D341Med (cell line): ENCODE measurements around the gene TSPY9.
"Not testable (repeated sequence)": the region's sequence is repeated elsewhere in the genome, so short reads cannot be mapped to it uniquely, and the experiment has no call there.

ENCODE experiments used
- DNase-seq: peaks from one replicate; pipeline ENCODE4 v3.0.0; 2012; ENCODE audit warnings: low spot score

The TSPY9 gene, protein sequence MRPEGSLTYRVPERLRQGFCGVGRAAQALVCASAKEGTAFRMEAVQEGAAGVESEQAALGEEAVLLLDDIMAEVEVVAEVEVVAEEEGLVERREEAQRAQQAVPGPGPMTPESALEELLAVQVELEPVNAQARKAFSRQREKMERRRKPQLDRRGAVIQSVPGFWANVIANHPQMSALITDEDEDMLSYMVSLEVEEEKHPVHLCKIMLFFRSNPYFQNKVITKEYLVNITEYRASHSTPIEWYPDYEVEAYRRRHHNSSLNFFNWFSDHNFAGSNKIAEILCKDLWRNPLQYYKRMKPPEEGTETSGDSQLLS

DNA sequence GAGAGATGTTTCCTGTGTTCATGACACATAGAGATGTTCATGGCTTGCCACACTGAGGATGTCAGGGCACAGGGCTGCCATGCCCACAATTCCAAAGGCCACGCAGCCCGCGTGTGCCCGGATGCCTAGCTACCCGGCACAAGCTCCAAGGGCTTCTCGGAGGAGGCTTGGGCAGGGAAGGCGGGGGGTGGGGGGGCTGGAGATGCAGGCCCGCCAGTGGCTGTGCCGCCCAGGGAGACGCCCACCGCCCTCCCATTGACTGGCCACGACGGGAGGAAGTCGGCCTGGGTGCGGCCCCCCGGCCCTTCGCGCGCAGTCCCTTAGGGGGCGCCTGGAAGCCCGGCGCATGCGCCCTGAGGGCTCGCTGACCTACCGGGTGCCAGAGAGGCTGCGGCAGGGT lies at the start of gene TSPY9:
Gene TSPY9 (plus strand): TSS at position 301 of the 400 bp plus-strand sequence. CDS start 46 bp downstream, at position 347.
- DNase-seq, result not testable (repeated sequence)

DNA sequence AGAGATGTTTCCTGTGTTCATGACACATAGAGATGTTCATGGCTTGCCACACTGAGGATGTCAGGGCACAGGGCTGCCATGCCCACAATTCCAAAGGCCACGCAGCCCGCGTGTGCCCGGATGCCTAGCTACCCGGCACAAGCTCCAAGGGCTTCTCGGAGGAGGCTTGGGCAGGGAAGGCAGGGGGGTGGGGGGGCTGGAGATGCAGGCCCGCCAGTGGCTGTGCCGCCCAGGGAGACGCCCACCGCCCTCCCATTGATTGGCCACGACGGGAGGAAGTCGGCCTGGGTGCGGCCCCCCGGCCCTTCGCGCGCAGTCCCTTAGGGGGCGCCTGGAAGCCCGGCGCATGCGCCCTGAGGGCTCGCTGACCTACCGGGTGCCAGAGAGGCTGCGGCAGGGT lies 20.4 kb upstream of the TSPY9 start, which contains the start of gene TSPY1:
Gene TSPY1 (plus strand): TSS at position 301 of the 400 bp plus-strand sequence. CDS start 46 bp downstream, at position 347.
- not testable (repeated sequence) for DNase-seq

DNA sequence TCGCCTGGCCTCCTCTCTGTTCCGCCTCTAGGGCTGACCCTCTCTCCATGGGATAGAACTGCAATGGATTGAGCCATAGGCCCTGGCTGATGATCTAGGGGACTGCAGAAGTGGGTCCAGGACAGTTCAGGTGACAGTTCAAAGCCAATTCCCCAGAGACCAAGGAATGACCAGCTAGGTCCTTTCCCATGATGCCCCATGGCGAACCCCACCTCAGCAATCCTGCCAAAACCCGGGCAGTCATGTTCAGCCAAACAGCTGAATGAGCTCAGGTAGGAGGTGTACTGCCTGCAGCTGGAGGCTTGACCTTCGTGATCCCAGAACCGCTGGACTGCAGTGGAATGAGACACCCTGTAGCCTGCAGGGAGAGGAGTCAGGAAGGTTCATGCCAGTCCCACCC lies 17.3 kb downstream of the TSPY9 start:
- DNase-seq, result not testable (repeated sequence)

DNA sequence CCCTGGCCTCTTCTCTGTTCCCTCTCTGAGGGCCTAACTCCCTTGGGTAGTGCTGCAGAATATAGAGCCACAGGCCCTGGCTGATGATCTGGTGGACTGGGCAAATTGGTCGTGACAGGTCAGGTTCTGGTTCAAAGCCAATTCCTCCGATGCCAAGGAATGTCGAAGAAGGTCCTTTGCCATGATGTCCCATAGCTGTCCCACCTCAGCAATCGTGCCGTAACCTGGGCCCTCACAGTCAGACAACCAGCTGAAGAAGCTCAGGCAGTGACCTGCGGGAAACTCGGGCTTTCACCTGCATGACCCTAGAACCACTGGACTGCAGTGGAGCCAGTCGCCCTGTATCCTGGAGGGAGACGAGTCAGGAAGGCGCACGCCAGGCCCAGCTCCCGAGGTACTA lies 29.2 kb downstream of the TSPY9 start:
- not testable (repeated sequence) for DNase-seq

DNA sequence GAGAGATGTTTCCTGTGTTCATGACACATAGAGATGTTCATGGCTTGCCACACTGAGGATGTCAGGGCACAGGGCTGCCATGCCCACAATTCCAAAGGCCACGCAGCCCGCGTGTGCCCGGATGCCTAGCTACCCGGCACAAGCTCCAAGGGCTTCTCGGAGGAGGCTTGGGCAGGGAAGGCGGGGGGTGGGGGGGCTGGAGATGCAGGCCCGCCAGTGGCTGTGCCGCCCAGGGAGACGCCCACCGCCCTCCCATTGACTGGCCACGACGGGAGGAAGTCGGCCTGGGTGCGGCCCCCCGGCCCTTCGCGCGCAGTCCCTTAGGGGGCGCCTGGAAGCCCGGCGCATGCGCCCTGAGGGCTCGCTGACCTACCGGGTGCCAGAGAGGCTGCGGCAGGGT lies 40.5 kb downstream of the TSPY9 start, which contains the start of gene TSPY10:
Gene TSPY10 (plus strand): TSS at position 301 of the 400 bp plus-strand sequence. CDS start 46 bp downstream, at position 347.
- DNase-seq, result not testable (repeated sequence)
